HCT116 (cell line): ENCODE results near the gene TMEM119. TPM values are rescaled to one million over a fixed set of nuclear protein-coding genes. Genes with fewer than 3 reads are reported as not detected.

Source experiments
- ATAC-seq: fragments of 200-7000 bp; cut with Tn5 transposase; 2 replicates; pipeline ENCODE4 v1.9.1; 2020; ENCODE audit warnings: mild to moderate bottlenecking, moderate library complexity
- BruUV-seq: library from RNA; stranded (reverse); fragments of 400-500 nt; replicated peaks from 2 replicates; lab custom pipeline; 2021; lab: Mats Ljungman, UMichigan
- CTCF ChIA-PET: fragments of 300-600 bp; sonication (Branson Sonifier 250); formaldehyde crosslinking; loops from one replicate; lab custom pipeline; 2021; ENCODE audit warnings: antibody characterized with exemption; lab: Charles Lee
- POLR2A ChIA-PET: fragments of 300-600, 350-600 bp; sonication (Branson Sonifier 250); formaldehyde crosslinking; loops from one replicate; lab custom pipeline; 2021; ENCODE audit warnings: antibody characterized with exemption; lab: Charles Lee
- RAD21 ChIA-PET, 2 experiments: fragments of 300-600 bp; sonication (Branson Sonifier 250); formaldehyde crosslinking; loops; one replicate each; lab custom pipeline; 2023; ENCODE audit warnings: low total read pairs in 2 of 2; ENCODE audit not compliant: uncharacterized antibody in 2 of 2, unreplicated experiment in 2 of 2, low non-redundant PET in 1 of 2; lab: Charles Lee
- DNase-seq: peaks from one replicate; pipeline ENCODE4 v3.0.0-alpha.2; 2010; ENCODE audit warnings: low read depth, low spot score
- H2AFZ ChIP-seq: fragments of 200-600 bp; shearing (Covaris generic), sonication (generic); 2 replicates; pipeline ENCODE4 v1.6.1; 2017; ENCODE audit warnings: low read depth, mixed run types, mixed read lengths, antibody characterized with exemption, low read length; ENCODE audit not compliant: poor library complexity, severe bottlenecking
- H3K27ac ChIP-seq: 2 replicates; pipeline ENCODE4 v1.5.1; 2012; ENCODE audit warnings: low read depth, low read length
- H3K27me3 ChIP-seq: fragments of 200-600 bp; sonication (generic); 2 replicates; pipeline ENCODE4 v1.6.1; 2016; ENCODE audit warnings: mixed run types, low read length, mixed read lengths; ENCODE audit not compliant: insufficient read depth
- H3K36me3 ChIP-seq, 2 experiments: fragments of 200-500 bp in 1 of 2; fragments of 200-600 bp in 1 of 2; sonication (Bioruptor generic) in 1 of 2; sonication (generic) in 1 of 2; 2 replicates each; pipeline versions ENCODE4 v1.5.1 to v1.6.1; 2014 to 2016; ENCODE audit warnings: low read length in 2 of 2, inconsistent platforms in 1 of 2, mixed read lengths in 1 of 2, mixed run types in 1 of 2; ENCODE audit not compliant: insufficient read depth in 2 of 2, control insufficient read depth in 1 of 2
- H3K4me1 ChIP-seq, 2 experiments: fragments of 200-600 bp in 1 of 2; sonication (generic) in 1 of 2; 2 replicates each; pipeline versions ENCODE4 v1.5.1 to v1.6.1; 2012 to 2017; ENCODE audit warnings: low read length in 2 of 2, inconsistent platforms in 1 of 2, mild to moderate bottlenecking in 1 of 2, mixed read lengths in 1 of 2, mixed run types in 1 of 2, moderate library complexity in 1 of 2; ENCODE audit not compliant: insufficient read depth in 2 of 2, control insufficient read depth in 1 of 2
- H3K4me2 ChIP-seq: fragments of 200-600 bp; sonication (generic); 2 replicates; pipeline ENCODE4 v1.6.1; 2017; ENCODE audit warnings: mixed run types, low read length, mixed read lengths
- H3K4me3 ChIP-seq, 2 experiments: fragments of 200-600 bp in 1 of 2; sonication (generic) in 1 of 2; replicated peaks in 1 of 2; 2 replicates each; pipeline ENCODE4 v1.5.1; 2011 to 2016; ENCODE audit warnings: low read length in 2 of 2, control low read depth in 1 of 2, low read depth in 1 of 2, mild to moderate bottlenecking in 1 of 2, mixed read lengths in 1 of 2, mixed run types in 1 of 2
- H3K79me2 ChIP-seq: fragments of 200-600 bp; sonication (generic); 2 replicates; pipeline ENCODE4 v1.6.1; 2017; ENCODE audit warnings: mild to moderate bottlenecking, mixed run types, low read length, moderate library complexity, mixed read lengths; ENCODE audit not compliant: insufficient read depth
- H3K9ac ChIP-seq: fragments of 200-600 bp; sonication (generic); 2 replicates; pipeline ENCODE4 v1.6.1; 2016; ENCODE audit warnings: low read length, mixed read lengths
- H3K9me2 ChIP-seq: fragments of 200-600 bp; sonication (generic), shearing (Covaris generic); 2 replicates; pipeline ENCODE4 v1.6.1; 2017; ENCODE audit warnings: mixed run types, mild to moderate bottlenecking, moderate library complexity; ENCODE audit not compliant: insufficient read depth
- H3K9me3 ChIP-seq, 2 experiments: fragments of 200-500 bp in 1 of 2; fragments of 200-600 bp in 1 of 2; sonication (Bioruptor generic) in 1 of 2; sonication (generic) in 1 of 2; 2 replicates each; pipeline ENCODE4 v1.6.1; 2014 to 2017; ENCODE audit warnings: low read length in 2 of 2, mixed read lengths in 2 of 2, inconsistent platforms in 1 of 2, low read depth in 1 of 2, mild to moderate bottlenecking in 1 of 2, mixed run types in 1 of 2, moderate library complexity in 1 of 2; ENCODE audit not compliant: control insufficient read depth in 1 of 2, insufficient read depth in 1 of 2
- H4K20me1 ChIP-seq: fragments of 200-600 bp; sonication (generic), shearing (Covaris generic); 2 replicates; pipeline ENCODE4 v1.6.1; 2017; ENCODE audit warnings: mixed run types, mild to moderate bottlenecking, moderate library complexity; ENCODE audit not compliant: insufficient read depth
- CEBPB ChIP-seq: IDR thresholded peaks from 2 replicates; pipeline ENCODE4 v1.6.1; 2012; ENCODE audit warnings: low read depth
- POLR2A ChIP-seq: IDR thresholded peaks from 2 replicates; pipeline ENCODE4 v1.7.0; 2011; ENCODE audit warnings: borderline replicate concordance; ENCODE audit not compliant: insufficient read depth, insufficient read length; ENCODE audit errors: extremely low read depth
- ZBTB33 ChIP-seq: IDR thresholded peaks from 2 replicates; pipeline ENCODE4 v1.6.1; 2011; ENCODE audit warnings: mild to moderate bottlenecking, low read length, moderate library complexity; ENCODE audit not compliant: insufficient replicate concordance; ENCODE audit errors: extremely low read depth
- ZFX ChIP-seq: fragments of 450-650 bp; IDR thresholded peaks from 2 replicates; pipeline ENCODE4 v1.6.1; 2017
- intact Hi-C: fragments of 100-400 bp; cut with micrococcal nuclease; formaldehyde crosslinking; loops from 2 replicates; pipeline ENCODE4 v1.10.0; 2022
- total RNA-seq: library from RNA; stranded (reverse); gene quantifications from one replicate; pipeline ENCODE4 v1.2.1, GENCODE V29; 2021; ENCODE audit not compliant: unreplicated experiment

The TMEM119 gene
- total RNA-seq, 1 experiment from 2014 or later: not detected

GRCh38 chr12:108594323-108594903 lies 3.5 kb downstream of the TMEM119 start (continued):
- TF ChIP-seq ZBTB33: no peak
- no peak for TF ChIP-seq POLR2A

- H4K20me1 ChIP-seq: no peaks in the 10 kb centered on the region
- H3K27ac ChIP-seq: no peak overlapping the region
- DNase-seq (no peak), ATAC-seq (no peak)
- H3K9ac ChIP-seq: no peak overlapping the region
- H3K9me3 ChIP-seq: no peaks in the 10 kb centered on the region
- H3K36me3 ChIP-seq: no peaks in the 10 kb centered on the region
- no peak overlapping the region for H2AFZ ChIP-seq
- intact Hi-C loops: no loop called here
- TF ChIP-seq ZFX: no peak
- TF ChIP-seq CEBPB: no peak
- no peaks in the 10 kb centered on the region; a peak in 1 of 4 replicates for H3K4me1 ChIP-seq
- H3K4me2 ChIP-seq: no peak overlapping the region
- no peaks in the 10 kb centered on the region for H3K27me3 ChIP-seq
- no peak overlapping the region for H3K4me3 ChIP-seq
- H3K9me2 ChIP-seq: no peaks in the 10 kb centered on the region
- BruUV-seq: no TSS peak
- ChIA-PET RAD21 (no interaction called here), CTCF (no interaction called here), POLR2A (no interaction called here)
- no peaks in the 10 kb centered on the region for H3K79me2 ChIP-seq
Observed at GRCh38 chr12:108592033-108592909, 5.6 kb downstream of the TMEM119 start.
